ENCODE data around the gene EZH2. TPM values are rescaled to one million over a fixed set of nuclear protein-coding genes. Genes with fewer than 3 reads are reported as not detected.

EZH2 gene
- polyA plus RNA-seq, 6 donors from 2014 or later, result 1.6 to 4.2 (median 3.0) TPM

DNA sequence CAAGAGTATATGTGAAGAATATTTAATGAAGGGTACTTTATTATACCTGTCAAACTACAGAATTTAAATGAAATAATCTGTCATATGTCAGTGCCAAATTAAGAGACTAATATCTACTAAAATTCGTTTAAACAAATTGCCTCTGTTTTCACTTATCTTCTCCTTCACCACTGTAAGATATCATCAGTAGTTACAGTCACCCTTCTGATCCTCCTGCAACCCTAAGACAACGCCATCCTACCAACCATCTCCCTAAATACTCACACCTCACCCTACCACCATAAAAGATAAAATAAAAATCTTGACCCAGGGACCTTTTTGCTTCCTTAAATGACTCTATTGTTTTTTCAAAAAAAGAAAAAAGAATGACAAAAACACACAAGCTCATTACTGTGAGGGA is 20.8 kb downstream of the EZH2 start:
- Mint-ChIP-seq H3K4me1 (peaks cover 6 to 10% (median 9%) of the 10 kb centered on the region in 3 donors), H3K36me3 (peaks cover 10 to 11% of the 10 kb centered on the region in 2 donors), H3K4me3 (no peak overlapping the region), H3K27ac (peak overlapping the region in 1 of 6 donors; percentile 7), H3K27me3 (no peaks in the 10 kb centered on the region), H3K9me3 (peaks cover 9 to 13% (median 11%) of the 10 kb centered on the region in 7 donors)
- ATAC-seq (ENCODE audit: low read depth in 2 of 2) (no peak), DNase-seq (no peak)

DNA sequence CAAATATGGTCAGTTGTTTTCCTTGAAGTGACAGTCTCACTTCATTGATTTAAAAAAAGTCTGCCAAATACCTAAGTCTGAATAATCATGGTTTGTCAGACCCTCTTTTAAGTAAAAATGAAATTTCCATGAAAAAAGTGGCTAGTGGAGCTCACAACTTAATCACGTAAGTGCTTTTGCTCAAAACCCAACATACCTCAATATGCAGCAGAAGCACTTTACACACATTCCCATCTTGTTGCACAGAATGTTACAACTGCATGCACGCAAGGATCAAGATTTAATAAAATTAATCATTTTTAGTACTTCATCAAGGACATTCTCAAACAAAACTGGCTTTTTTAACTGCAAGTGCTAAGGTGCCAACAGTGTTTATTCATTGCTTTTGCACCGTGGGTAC is 21.6 kb downstream of the EZH2 start:
- peaks cover 1 to 5% (median 3%) of the 10 kb centered on the region in 7 donors for H3K9me3 Mint-ChIP-seq
- no peak overlapping the region for H3K4me3 Mint-ChIP-seq
- H3K27ac Mint-ChIP-seq, result no peak overlapping the region
- peaks cover under 1 to 3% (median under 1%) of the 10 kb centered on the region in 3 donors for H3K4me1 Mint-ChIP-seq
- peaks cover 1 to 3% of the 10 kb centered on the region in 2 donors for H3K36me3 Mint-ChIP-seq
- ATAC-seq (ENCODE audit: low read depth in 2 of 2) (no peak), DNase-seq (no peak)
- no peaks in the 10 kb centered on the region for H3K27me3 Mint-ChIP-seq

DNA sequence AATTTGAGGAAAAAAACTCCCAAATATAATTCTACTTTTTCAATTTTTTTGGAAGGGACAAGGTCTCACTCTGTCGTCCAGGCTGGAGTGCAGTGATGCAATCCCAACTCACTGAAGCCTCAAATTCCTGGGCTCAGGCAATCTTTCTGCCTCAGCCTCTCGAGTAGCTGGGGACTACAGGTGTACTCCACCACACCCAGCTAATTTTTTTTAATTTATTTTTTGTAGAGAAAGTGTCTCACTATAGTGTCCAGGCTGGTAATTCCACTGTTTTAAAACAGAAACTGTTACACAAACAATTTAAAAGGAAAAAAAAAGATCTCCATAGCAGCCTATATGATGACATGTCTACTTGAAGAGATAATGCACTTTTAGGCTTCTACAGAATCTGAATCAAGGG is 25.6 kb downstream of the EZH2 start:
- peaks cover 7 to 10% (median 7%) of the 10 kb centered on the region in 3 donors for H3K4me1 Mint-ChIP-seq
- no peaks in the 10 kb centered on the region for H3K9me3 Mint-ChIP-seq

DNA sequence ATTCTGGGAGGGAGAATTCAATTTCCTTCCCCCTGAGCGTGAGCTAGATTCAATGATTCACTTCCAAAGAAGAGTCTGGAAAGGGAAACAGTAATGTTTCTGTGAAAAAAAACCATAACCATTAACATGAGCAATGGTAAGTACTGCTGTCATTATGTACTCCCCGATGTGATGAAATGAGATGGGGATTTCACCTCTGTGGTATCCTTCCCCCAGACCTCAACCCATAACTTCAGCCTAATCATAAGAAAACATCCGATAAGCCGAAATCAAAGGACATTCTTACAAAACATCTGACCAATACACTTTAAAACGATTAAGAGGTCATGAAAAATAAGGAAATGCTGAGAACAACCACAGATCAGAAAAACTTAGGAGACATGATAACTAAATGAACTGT is 27.2 kb downstream of the EZH2 start:
- Mint-ChIP-seq H3K27me3 (no peaks in the 10 kb centered on the region), H3K4me1 (peaks cover 7 to 10% (median 7%) of the 10 kb centered on the region in 3 donors), H3K9me3 (no peaks in the 10 kb centered on the region), H3K27ac (no peak overlapping the region), H3K4me3 (no peak overlapping the region), H3K36me3 (no peaks in the 10 kb centered on the region)
- ATAC-seq (ENCODE audit: low read depth in 2 of 2) (no peak), DNase-seq (no peak)

More for the DNA sequence above, 25.6 kb downstream of the EZH2 start:
- Mint-ChIP-seq H3K4me3 (no peak overlapping the region), H3K36me3 (no peaks in the 10 kb centered on the region), H3K27me3 (no peaks in the 10 kb centered on the region), H3K27ac (peak overlapping the region in 2 of 6 donors; percentile 20 to 52)
- DNase-seq (no peak), ATAC-seq (ENCODE audit: low read depth in 2 of 2) (no peak)

DNA sequence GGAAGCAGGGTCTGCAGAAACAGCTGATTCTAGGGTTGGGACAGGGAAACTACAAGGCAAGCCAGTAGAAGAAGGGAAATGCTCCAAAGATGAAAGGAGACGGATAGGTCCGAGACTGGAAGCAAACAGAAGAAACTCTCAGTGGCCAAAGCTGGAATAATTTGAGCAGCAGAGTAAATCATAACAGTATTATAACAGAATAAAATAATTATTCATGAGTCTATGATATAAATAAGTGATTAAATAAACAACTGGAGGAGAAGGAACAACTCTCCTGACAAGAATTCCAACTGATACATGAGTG is 27.6 kb downstream of the EZH2 start:
- ATAC-seq (ENCODE audit: low read depth in 2 of 2) (no peak), DNase-seq (no peak)
- no peaks in the 10 kb centered on the region for H3K36me3 Mint-ChIP-seq
- no peaks in the 10 kb centered on the region for H3K27me3 Mint-ChIP-seq
- H3K4me3 Mint-ChIP-seq, result no peak overlapping the region
- no peaks in the 10 kb centered on the region for H3K9me3 Mint-ChIP-seq
- peaks cover 7 to 10% (median 8%) of the 10 kb centered on the region in 3 donors for H3K4me1 Mint-ChIP-seq
- peak overlapping the region in 2 of 6 donors; percentile 19 to 59 for H3K27ac Mint-ChIP-seq

DNA sequence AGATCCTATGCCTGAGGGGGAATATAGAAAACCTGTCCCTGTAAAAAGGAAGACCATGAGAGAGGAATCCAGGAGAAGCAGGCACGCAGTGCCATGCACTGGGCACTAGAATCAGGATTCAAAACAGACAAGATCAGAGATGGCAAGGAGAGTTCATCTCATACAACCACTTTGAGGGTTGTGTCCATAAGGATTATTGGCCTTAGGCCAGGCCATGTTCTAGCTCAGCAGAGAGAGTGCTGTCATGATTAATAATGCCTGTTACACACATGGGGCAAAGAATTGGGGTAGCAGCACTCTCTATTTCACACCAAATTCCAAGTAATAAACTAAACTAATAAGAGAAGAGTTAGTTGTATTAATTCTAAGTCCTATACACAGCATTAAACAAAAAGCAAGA is 29.1 kb downstream of the EZH2 start:
- Mint-ChIP-seq H3K27ac (peak overlapping the region in 1 of 6 donors; percentile 34), H3K27me3 (no peaks in the 10 kb centered on the region), H3K9me3 (no peaks in the 10 kb centered on the region), H3K4me3 (no peak overlapping the region), H3K36me3 (no peaks in the 10 kb centered on the region), H3K4me1 (peaks cover 7 to 13% (median 10%) of the 10 kb centered on the region in 3 donors)
- DNase-seq (no peak), ATAC-seq (ENCODE audit: low read depth in 2 of 2) (no peak)

DNA sequence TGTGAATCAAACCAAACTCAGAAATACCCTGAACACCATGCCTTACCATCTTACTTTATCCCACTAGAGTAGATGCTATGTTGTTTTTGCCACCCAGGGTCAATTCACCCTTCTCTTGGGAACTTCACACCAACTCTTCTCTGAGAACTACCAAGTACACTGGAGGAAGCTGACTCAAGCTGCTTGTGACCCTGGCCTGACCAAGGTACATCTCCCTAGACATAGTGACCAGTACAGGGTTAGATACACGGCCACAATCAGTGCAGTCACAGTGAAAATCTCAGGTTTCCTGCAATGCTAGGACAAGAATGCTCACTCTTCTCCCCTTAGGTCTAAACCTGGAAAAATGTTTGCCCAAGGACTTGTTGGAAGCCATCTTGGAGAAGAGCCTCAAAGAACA is 31.8 kb downstream of the EZH2 start:
- no peaks in the 10 kb centered on the region for H3K36me3 Mint-ChIP-seq
- DNase-seq (no peak), ATAC-seq (ENCODE audit: low read depth in 2 of 2) (no peak)
- peaks cover 7 to 18% (median 7%) of the 10 kb centered on the region in 3 donors for H3K4me1 Mint-ChIP-seq
- H3K27ac Mint-ChIP-seq, result no peak overlapping the region
- H3K27me3 Mint-ChIP-seq, result no peaks in the 10 kb centered on the region
- H3K9me3 Mint-ChIP-seq, result no peaks in the 10 kb centered on the region
- no peak overlapping the region for H3K4me3 Mint-ChIP-seq

DNA sequence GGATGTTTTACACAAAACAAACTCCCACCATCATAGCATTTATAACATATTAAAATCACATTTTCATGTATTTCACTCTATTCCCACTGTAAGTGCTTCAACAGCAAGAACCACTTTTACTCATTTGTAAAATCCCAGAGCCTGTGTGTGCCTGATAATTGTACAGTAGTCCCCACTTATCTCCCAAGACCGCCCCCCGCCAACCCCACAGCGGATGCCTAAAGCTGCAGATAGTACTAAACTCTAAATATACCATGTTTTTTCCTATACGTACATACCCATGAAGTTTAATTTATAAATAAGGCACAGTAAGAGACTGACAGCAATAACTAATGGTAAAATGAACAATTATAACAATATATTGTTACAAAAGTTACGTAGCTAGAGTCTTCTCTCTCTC is 33.5 kb downstream of the EZH2 start:
- H3K9me3 Mint-ChIP-seq, result no peaks in the 10 kb centered on the region
- H3K27ac Mint-ChIP-seq, result no peak overlapping the region
- no peak for ATAC-seq (ENCODE audit: low read depth in 2 of 2)
- peaks cover 0 to 16% (median 0%) of the 10 kb centered on the region in 3 donors for H3K4me1 Mint-ChIP-seq
- no peak overlapping the region for H3K4me3 Mint-ChIP-seq
- no peaks in the 10 kb centered on the region for H3K27me3 Mint-ChIP-seq
- H3K36me3 Mint-ChIP-seq, result no peaks in the 10 kb centered on the region
- DNase-seq, result no peak

DNA sequence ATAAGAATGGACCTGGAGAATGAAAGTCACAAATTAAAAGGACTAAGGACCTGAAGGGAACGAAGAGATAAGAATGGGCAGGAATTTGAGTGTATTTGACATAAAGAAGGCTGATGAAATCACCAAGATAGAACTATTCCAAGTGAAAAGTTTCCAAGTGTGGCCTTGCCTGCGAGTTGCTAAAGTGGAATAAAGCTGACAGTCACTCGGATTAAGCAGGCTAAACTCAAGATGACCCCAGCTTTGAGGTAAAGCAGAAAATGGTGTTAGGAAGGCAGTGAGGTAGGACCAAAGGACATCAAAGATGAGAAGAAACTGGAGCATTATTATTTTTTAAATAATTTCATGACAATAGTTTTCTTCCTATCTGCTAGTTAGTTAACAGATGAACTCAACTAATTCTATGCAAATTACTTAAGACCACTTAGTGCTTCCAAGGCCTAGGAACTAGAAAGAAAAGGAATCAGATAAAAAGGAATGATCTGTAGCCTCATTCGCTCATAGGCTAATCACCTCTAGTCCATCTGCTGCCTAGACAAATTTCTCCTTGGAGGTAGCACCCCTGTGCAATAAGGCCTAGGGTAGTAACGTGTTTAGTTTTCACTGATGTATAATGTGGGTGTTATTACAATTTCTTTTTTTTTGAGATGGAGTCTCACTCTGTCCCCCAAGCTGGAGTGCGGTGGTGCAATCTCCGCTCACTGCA is 34.5 kb downstream of the EZH2 start:
- Mint-ChIP-seq H3K9me3 (no peaks in the 10 kb centered on the region), H3K36me3 (no peaks in the 10 kb centered on the region), H3K4me3 (no peak overlapping the region), H3K4me1 (peaks cover 0 to 16% (median 0%) of the 10 kb centered on the region in 3 donors), H3K27me3 (no peaks in the 10 kb centered on the region), H3K27ac (peak overlapping the region in 1 of 6 donors; percentile 70)
- ATAC-seq (ENCODE audit: low read depth in 2 of 2), result no peak
- no peak for DNase-seq

DNA sequence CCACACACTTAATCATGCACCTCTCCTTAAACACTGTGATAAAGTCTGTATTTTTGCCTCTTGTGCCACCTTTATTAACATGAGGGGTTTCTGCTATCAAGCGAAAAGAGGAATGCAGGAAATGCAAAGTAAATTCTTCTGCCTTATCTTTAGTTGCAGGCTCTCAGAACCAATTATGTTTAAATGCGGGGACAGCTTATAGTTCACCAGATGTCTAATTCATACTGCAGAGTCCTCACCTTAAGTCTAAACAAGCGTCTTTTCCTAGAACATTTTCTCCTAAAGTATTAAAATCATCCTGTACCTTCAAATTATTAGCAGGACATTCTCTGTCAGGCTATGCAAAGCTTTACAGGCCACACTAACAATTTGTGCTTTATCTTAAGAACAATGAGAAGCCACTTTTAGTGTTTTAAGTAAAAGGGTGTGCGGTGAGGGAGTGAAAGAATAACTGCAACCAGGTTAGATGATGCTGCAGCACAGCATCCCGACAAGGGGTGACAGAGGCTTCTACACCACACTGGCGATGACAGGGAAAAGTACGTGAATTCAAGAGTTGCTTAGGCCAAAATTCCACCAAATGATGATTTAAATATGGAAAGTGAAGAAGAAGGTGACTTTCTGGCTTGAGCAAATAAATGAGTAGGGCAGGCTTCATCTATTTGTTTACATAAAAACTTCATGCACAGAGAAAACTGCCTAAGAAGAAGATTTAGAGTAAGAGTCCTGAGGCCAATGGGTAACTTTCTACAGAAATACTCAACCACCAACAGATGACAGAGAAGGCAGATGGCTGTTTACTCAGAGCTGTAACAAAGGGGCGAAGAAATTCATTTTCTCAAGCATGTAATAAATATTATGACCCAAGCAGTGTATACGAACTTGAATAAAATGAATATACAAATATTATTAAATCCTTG is 36.0 kb downstream of the EZH2 start:
- no peaks in the 10 kb centered on the region for H3K27me3 Mint-ChIP-seq
- H3K27ac Mint-ChIP-seq, result no peak overlapping the region
- DNase-seq (no peak), ATAC-seq (ENCODE audit: low read depth in 2 of 2) (no peak)
- H3K9me3 Mint-ChIP-seq, result no peaks in the 10 kb centered on the region
- H3K4me3 Mint-ChIP-seq, result no peak overlapping the region
- H3K4me1 Mint-ChIP-seq, result peaks cover 0 to 16% (median 0%) of the 10 kb centered on the region in 3 donors
- H3K36me3 Mint-ChIP-seq, result no peaks in the 10 kb centered on the region

DNA sequence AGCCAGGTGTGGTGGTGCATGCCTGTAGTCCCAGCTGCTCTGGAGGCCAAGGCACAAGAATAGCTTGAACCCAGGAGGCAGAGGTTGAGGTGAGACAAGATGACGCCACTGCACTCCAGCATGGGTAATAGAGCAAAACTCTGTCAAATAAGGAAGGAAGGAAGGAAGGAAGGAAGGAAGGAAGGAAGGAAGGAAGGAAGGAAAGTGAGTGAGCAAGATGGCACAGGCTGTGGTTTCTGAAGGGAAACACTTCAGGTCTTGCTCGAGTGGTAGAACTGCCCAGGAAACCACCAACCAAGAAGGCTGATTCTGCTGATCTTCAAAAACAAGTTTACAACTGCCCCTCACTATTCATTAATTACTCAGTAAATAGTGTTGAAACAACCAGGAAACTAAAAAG is 45.2 kb downstream of the EZH2 start:
- Mint-ChIP-seq H3K27me3 (no peaks in the 10 kb centered on the region), H3K4me1 (peaks cover 7 to 17% (median 10%) of the 10 kb centered on the region in 3 donors), H3K4me3 (peak overlapping the region in 4 of 8 donors; percentile 9 to 79 (median 37)), H3K27ac (peak overlapping the region; percentile 23 to 92 (median 74)), H3K9me3 (peaks cover 0 to 19% (median 11%) of the 10 kb centered on the region in 7 donors), H3K36me3 (peaks cover 0 to 4% of the 10 kb centered on the region in 2 donors)
- DNase-seq, result peak; percentile 39
- ATAC-seq (ENCODE audit: low read depth in 2 of 2), result peak; percentile 93

DNA sequence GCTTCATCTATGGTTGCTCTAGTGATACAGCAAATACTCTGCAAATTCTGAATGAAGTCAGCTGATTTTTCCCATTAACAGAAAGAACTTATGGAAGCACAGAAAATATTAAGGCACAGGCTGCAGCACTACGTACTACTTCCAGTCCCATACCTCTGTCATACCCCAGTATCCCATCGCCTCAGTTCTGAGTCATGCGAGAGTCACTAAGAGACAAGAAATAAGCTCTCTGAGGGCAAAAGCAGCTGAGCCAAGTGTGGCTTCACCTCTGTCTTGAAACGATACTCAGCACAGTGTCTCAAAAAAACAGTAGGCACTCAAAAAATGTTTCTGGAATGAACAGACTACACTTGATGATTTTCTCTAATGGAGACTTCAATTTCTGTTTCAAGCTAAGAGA is 48.2 kb downstream of the EZH2 start:
- peaks cover 7 to 17% (median 10%) of the 10 kb centered on the region in 3 donors for H3K4me1 Mint-ChIP-seq
- H3K9me3 Mint-ChIP-seq, result peaks cover 0 to 19% (median 11%) of the 10 kb centered on the region in 7 donors
- DNase-seq (no peak), ATAC-seq (ENCODE audit: low read depth in 2 of 2) (no peak)
- no peaks in the 10 kb centered on the region for H3K27me3 Mint-ChIP-seq
- H3K27ac Mint-ChIP-seq, result no peak overlapping the region
- H3K4me3 Mint-ChIP-seq, result no peak overlapping the region
- H3K36me3 Mint-ChIP-seq, result peaks cover 0 to 8% of the 10 kb centered on the region in 2 donors

DNA sequence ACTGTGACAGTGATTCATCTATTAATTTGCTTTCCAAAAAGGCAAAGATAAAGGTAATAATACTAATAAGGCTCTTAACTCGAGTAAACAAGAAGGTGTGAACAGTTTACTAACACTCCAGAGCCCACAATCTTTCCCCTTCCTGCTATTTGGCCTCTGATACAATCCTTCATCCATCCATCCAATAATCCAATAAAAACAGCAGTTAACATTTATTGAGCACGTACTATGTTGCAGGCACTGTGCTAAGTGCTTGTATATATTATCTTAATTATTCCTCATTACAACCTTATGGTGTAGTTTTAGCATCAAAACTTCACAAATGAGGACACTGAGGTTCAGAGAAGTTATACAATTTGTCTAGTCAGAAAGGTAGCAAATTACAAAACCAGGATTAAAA is 49.5 kb downstream of the EZH2 start:
- Mint-ChIP-seq H3K36me3 (peaks cover 0 to 8% of the 10 kb centered on the region in 2 donors), H3K27me3 (no peaks in the 10 kb centered on the region), H3K4me3 (no peak overlapping the region), H3K4me1 (peaks cover 7 to 13% (median 10%) of the 10 kb centered on the region in 3 donors), H3K27ac (no peak overlapping the region), H3K9me3 (peaks cover 0 to 19% (median 11%) of the 10 kb centered on the region in 7 donors)
- ATAC-seq (ENCODE audit: low read depth in 2 of 2) (no peak), DNase-seq (no peak)

DNA sequence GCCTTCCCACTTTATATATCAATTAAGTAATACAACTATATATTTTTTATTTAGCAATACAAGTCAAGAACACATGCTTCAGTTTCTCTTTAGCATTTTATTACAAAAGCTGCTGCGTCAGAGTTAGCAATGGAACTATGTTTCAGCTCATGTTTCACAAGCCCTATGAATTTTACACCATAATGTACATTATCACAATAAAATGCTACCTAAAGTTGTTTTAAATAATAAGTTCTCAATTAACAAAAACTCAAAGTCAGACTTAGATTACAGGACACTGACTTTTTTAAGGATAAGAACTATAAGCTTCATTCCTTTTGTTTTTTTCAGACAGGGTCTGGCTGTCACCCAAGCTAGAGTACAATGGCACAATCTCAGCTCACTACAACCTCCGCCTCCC is 52.3 kb downstream of the EZH2 start:
- H3K4me3 Mint-ChIP-seq, result no peak overlapping the region
- H3K4me1 Mint-ChIP-seq, result peaks cover 0 to 3% (median 2%) of the 10 kb centered on the region in 3 donors
- H3K27me3 Mint-ChIP-seq, result no peaks in the 10 kb centered on the region
- no peak for ATAC-seq (ENCODE audit: low read depth in 2 of 2)
- peak overlapping the region in 1 of 6 donors; percentile 66 for H3K27ac Mint-ChIP-seq
- no peak for DNase-seq
- peaks cover 0 to 4% of the 10 kb centered on the region in 2 donors for H3K36me3 Mint-ChIP-seq
- no peaks in the 10 kb centered on the region for H3K9me3 Mint-ChIP-seq
